Stimulated activated CD4-positive, alpha-beta T cell treated with anti-CD3 and anti-CD28 coated beads, TNF-alpha, amount 100 ng/mL, for 4 hours (primary cell): Measurements from ENCODE around the gene PTPRT.

ENCODE experiments used
- DNase-seq, 3 experiments: peaks; one replicate each; pipeline ENCODE4 v3.0.0-alpha.2; 2020; ENCODE audit warnings: low read depth in 3 of 3

The PTPRT gene

DNA sequence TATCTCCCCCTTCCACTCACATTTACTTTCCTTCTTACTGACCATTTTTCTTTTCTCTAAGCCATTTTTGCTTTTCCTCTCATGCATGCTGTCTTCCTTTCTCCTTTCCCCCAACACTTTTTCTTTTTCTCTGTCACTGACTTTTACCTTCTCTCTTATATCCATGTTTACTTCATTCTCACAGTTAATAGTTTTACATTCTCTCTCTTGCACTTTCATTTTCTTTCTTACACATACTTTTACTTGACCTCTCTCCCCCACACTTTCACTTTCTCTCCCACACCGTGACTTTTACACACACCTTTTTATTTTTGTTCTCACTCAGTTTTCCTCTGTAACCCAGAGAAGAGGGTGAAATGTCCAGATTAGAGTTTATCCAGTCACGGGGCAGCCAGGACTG lies 636.3 kb downstream of the PTPRT start:
- no peak for DNase-seq

DNA sequence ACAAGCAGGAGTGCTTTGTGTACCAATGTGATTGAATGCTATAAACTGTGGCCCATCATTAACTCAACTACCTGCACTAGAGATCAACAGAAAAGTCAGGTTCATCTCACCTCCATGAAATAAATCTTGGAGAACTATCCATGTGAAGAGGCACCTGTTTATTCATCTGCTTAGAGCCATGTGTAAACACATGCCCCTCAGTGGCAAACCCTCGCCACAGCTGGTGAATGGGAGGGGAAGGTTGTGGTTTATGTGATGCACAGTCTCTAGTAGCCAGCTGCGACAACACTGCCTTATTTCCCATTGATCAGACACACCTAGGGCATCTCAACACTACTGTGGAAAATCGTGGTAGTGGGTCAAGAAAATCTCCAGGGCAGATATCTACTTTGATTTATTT lies 640.2 kb downstream of the PTPRT start:
- no peak for DNase-seq

DNA sequence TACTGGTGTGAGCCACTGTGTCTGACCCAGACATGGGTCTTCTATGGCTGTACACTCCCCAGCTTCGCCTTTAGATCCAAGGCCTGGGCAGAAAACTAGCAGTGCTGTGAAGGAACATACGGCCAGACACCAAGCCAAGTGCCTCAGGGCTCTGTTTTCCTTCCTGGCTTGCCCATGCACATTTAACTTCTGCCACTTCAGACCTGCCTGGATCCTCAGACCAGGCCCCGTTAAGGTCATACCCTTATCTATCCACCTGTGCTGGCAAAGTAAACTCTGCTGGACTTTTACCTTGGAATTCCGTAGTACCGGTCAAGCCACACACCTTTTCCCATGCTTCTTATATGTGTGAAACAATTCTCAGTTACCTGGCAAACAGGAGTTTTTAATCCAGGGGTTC lies 644.8 kb downstream of the PTPRT start:
- DNase-seq, result no peak

DNA sequence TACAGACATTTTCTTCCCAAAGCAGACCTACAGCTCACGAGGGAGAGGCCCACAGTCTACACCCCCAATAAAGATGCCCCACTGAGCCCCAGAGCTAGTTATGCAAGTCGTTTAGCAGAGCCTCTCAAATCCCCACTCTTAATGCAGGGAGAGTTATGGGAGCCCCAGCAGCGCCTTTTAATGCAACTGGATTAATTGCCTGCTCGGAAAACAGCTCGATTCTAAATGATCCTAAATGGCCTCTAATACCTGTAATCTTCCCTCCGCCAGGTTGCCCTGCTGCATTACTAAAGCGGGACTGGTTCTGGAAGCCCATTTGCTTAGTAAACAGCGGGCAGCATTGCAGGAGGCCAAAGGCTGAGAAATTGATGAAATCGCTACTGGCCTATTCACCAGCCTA lies 656.9 kb downstream of the PTPRT start:
- no peak for DNase-seq

DNA sequence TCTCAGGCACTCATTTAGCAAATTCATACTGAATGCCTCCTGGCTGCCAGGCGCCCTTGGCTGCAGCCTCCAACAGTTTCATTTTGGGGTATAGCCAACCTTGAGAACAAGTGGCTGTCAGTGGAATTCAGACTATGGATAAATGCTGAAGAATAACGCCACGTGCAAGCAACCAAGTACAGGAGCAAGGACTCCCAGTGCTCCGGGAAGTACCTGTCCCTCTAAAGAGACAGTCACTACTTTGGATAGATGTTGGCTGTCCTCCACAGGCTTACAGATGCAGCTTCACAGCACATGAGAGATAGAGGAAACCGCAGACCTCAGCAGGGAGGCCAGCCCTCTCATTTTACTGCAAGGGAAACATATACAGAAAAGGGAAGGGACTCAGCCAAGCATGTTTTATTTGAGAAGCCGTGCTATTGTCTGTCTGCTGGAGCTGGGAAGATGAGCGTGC lies 658.2 kb downstream of the PTPRT start:
- DNase-seq, result no peak

DNA sequence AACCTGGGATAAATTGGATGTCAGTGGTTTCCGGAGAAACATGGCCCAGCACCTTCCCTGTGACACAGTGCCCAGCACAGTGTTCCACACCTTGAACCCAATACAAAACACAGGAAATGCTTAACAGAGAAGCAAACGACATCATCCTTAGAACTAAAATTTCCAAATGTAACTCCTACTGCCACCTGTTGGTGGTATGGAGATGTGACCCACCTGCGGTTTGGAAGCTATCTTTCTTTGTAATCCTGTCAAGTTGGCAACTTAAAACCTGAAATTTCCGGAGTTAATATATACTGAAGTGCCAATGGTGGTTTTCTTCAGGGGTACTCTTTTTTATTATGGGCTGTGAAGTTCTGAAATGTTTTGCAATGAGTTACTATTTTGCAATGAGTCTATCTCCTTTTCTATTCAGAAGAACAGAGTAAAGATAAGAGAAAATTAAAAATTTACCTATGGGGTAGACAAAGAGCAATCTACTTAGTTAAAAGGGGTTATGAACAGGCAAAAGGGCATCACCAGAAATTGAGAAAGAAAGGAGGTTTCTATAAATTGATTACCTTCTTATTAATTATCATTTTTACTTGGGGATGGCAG lies 658.8 kb downstream of the PTPRT start:
- DNase-seq, result no peak

DNA sequence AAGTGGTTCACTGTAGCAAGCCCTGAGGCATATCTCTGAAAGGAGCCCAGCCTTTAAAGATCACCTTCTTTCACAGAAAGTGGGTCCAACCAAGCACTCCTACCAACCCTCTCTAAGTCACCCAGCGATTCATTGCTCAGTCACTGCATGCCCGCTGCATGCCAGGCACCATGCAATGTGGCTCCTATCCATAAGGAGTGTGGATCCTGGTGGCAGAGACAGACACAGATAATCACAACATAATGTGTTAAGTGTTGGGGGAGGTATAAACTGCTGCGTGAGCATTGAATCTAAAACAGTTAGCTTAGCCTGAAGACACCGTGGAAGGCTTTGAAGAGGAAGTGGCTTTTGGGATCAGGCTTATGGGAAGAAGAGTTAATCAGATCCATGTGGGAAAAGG lies 659.5 kb downstream of the PTPRT start:
- DNase-seq, result no peak

DNA sequence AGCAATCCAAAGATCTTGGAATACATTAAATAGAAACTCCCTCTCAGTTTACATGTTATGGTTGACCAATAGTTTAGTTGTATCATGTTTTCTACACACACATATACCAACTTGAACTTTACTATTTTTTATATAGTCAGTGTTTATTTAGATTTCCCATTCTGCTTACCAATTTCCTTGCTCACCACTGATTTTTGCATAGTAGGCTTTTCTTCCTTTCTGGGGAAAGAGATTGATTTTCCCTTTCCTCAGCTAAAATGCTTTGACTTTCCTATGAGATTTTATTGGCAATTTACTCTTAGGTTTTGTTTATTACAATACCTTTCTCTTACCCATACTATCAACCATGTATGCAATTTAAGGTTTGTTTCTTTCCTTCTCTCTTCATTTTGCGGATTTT lies 665.6 kb downstream of the PTPRT start:
- DNase-seq, result no peak

DNA sequence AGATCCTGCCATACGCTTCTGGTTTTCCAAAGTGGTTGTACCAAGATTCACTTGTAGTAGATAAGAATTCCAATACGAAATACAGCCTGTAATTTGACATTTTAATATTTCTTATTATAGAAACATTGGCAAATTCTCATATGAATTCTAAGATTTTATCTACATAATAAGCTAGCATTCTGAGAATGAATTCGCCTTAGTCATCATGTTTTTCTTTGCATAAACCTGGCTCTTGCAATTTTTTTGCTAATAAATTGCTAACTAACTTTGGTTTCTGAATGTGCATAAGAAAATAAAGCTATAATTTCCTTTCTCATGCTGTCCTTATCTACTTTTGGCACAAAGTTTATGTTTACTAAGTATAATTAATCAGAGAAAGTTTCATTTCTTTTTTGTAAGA lies 673.0 kb downstream of the PTPRT start:
- no peak for DNase-seq

DNA sequence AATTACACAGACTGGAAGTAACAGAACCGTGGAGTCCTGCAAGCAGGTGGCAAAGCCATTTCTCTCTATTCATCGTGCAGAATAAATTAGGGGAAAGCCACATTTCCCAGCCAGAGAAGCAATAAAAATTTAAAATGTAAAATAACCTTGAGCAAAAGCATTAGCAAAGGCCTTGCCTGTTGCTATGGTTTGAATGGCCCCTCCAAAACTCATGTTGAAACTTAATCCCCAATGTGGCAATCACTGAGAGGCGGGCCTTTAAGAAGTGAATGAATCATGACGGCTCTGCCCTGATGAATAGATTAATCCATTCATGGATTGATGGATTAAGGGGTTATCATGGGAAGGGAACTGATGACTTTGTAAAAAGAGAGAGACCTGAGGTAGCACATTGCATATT lies 679.0 kb downstream of the PTPRT start:
- DNase-seq, result no peak

DNA sequence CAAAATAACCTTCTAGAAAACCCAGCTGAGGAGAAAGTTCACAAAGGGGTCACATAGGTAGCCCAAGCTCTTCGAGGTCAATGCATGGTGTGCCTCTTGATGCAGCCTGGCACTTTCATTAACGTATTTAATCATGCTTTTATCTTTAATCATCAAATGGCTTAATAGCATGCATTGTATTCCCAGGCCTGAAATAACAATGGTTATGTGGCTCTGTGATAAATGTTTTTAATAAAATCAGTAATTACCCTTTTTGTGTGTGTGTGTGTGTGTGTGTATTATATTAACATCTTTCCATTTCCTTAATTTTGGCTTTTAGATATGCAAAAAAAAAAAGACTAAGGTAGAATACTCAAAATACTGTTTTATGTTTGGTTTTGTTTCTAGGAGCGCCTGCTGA lies 681.8 kb downstream of the PTPRT start:
- DNase-seq, result no peak

DNA sequence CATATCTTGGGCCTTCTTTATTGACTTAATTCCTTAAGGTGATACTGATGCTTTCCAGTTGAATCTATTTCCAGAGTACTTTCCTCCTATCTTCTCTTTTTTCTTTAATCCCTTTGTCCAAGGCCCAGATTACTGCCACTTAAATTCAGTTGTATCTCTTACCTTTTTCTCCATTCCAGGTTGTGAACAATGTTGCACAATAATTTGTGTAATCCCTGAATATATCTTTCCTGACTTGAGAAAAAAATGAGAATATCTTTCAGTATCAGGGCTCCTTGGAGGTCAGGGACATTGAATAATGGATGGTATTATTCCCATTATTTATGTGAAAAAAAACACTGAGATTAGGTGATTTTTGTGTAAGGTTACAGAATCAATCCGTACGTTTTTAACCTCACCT lies 683.3 kb downstream of the PTPRT start:
- DNase-seq, result no peak

DNA sequence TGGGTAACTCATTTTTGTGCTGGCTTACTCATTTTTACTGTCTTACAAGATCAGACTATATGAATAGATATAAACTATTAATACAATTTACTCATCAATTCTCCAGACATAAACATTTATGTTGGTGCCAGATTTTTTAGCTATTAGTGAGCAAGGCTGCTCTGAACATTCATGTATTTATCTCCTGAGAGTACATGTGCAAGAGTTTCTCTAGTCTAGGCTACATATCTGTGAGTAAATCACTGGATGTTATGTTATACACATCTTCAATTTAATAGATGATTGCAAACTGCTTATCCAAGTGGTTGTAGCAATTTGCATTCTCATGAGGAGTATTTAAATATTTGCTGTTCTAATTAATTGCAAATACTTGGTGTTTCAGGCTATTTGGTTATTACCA lies 687.1 kb downstream of the PTPRT start:
- DNase-seq, result no peak

DNA sequence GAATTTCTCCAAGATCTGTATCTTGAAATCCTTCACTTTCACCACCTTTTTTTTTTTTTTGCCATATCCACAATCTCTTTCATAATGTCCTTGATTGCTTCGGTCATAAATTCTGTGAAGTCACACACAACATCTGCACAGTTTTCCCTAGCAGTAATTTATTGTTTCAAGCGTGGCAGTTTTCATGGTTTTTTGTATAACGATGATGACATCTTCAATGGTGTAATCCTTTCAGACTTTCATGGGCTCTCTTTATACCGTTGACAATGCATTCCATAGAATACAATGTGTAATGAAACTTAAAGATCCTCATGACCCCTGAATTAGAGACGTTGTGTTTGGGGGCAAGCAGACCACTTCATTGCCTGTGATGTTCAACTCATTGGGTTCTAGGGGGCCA lies 693.1 kb downstream of the PTPRT start:
- no peak for DNase-seq

DNA sequence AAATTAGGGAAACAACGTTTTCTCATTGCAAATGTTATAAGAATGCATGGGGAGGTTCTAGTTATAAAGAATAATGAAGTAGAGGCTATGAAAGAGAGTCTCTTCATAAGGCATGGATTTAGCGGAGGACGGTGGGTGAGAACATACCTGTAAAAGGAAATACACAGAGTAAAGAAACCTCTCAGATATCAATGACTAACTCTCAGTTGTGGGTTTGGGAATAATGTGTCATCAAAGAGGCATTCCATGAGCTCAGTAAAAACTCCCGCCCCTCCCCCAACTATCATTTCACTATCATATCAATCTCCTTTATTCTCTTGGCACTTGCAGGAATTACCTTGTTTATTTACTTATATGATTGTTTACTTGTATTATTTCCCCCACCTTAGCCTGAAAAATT lies 695.4 kb downstream of the PTPRT start:
- DNase-seq, result no peak

DNA sequence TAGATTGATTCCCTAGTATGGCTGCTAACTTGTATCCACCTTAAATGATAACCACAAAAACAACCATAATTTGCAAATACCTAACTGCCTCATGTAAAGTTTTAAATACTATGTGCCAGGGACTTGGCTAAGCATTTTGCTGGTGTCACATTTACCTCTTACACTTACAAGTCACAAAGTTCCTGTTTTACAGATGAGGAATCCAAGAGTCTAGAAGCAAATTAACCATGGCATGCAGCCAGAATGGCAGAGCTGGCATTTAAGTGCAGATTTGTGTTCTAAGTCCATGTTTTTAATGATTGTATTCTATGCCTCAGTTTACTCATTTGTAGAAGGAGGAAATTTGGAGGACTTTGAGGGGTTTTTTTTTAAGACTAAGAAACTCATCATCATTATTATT lies 696.7 kb downstream of the PTPRT start:
- no peak for DNase-seq

DNA sequence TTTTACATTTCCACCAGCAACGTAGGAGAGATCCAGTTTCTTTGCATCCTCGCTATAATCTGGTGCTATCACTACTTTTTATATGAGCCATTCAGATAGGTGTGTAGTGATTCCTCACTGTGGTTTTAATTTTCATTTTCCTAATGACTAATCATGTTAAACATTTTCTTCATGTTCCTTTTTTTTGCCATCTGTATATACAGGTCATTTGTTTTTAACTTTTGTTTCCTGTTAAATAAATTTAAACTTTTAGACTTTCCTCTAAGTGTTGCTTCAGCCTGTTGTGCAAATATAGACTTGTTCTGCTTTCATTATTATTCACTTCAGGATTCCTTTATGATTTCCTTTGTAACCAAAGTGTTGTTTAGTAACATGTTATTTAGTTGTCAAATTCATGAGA lies 697.4 kb downstream of the PTPRT start:
- DNase-seq, result no peak

DNA sequence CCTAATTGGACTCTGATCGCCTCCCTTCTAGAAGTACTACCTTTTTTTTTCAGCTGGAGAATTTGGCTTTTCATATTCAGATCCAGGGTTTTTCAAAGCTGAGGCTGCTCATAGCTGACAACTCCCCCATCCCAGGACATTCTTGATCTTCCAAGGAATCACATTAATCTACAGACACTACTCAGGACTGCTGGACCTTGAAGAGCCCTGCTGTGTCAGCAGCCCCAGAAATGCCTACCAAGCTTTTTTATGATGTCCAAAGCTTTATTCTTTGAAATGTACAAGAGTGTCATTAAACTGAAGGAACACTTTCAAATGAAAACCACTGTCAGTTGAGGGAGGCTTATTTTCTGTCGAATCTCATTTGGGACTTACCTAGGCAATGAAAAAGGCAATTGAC lies 704.1 kb downstream of the PTPRT start:
- no peak for DNase-seq

DNA sequence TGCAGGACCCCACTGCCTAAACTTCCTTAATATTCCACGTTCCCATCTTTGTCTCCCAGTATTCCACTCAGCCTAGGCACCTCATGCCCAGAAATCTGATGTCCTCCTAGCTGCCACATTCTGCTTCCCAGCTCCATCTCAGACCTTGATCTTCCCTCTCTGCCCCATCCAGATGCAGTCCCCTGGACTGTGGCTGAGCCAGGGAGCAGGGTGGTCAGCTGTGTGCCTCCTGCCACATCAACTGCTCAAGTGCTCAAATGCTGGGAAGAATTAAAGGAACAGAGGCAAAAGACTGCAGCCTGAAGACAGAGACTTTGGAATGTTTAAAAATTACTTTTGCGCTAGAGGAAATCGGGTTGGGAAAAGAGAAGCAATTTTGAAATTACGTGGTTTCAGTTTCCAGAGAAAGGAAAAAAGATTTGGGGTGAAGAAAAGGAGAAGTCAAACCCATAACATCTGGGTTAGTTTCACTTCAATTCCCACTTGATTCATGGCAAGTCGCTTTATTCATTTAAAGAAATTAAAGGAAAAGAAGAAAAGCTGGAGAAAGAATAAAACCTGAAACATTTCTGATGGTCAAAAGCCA lies 704.8 kb downstream of the PTPRT start:
- no peak for DNase-seq

DNA sequence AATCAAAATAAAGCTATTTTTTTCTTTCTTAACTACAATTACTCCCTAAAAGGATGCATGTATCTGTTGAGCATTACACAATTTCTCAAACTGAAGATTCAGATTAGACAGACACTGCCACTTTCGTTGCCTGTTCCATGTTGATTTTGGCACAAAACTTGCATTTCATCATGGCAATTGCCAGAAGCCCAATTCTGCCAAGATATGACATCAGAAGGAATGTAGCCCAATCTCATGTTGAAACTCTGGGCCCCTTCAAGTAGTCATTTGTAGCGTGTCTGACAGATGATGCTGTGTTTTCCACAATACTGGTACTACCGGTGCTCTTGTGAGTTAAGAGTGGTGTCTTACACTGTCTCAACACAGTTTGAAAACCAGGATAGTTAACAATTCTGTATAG lies 705.4 kb downstream of the PTPRT start:
- DNase-seq, result no peak

DNA sequence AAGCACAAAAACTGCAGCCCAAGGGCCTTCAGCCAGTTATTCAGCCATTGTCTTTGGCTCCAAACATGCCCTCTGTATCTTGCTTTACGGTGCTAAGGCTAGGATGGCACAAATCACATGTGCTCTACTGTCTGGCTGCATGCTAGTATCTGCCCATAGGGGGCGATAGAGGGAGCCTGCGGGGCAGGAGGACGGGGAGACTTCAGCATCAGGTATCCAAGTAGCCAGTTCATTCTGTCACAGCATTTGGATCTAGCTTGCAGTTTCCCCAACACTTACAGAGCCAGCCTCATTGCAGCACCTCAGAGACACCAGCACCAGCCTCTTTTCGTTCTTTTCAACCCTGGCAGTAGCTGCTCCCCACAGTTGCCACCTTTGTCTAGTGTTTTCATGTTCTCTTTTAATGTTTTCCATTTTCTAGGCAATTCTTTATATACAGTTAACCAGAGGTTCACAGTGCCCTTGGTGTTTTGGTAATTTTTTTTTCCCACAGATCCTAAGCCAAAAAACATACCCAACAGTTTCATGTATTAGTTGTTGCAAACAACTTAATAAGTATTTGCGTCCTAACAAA lies 705.9 kb downstream of the PTPRT start:
- no peak for DNase-seq

DNA sequence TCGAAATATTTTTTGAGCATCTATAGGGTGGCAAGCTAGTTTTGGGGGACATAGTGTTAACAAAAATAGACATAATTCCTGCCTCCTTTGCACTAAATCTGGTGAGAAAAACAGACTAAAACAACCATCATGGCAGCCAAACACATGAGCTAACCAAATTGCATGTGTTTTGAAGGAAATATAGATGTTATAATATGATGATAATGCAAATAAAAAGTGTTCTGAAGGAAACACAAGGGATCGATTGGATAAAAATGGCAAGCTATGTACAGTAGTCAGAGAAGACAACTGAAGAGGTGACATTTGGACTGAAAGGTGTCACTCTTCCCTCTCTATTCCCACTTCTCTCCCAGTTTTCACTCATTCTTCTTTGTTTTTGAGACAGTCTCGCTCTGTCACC lies 706.9 kb downstream of the PTPRT start:
- no peak for DNase-seq

DNA sequence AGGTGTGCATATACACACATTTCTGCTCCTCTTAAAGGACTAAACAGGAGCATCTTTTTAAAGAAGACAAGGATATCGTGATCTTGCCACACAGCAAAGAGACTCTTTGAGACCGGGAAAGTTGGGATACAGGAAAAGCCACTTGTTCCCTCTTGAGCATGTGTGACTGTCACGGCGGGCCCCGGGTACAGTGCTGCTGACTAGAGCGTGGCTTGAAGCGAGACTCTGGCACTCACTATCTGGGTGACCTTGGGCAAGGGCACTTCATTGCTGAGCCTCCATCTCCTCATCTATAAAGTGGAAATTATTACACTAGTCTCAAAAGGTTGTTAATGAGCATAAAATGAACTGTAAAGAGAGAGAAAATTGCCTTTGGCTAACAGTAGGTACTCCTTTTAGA lies 713.9 kb downstream of the PTPRT start:
- no peak for DNase-seq

DNA sequence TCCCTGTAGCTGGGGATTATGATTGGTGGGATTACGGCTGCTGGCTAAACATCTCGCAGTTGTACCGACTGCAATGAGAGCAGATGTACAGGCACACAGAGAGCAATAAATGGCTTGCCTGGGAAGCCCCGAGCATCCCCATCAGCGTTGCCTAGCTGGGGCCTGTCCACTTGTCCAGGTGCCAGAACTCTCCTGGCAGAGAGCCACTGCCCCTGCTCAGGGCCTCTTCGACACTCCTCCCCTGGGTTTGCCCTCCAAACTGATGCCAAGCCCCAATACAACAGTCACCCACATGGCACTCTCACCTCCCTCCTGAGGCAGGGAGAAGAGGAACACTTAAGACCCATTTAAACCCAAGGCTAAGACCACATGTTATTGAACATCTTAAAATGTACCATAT lies 715.1 kb downstream of the PTPRT start:
- DNase-seq, result no peak
